Body of pancreas (tissue), 4 donors: ENCODE data around the gene DOCK4.

Experiments
- CTCF ChIP-seq, 7 experiments: fragments of 450-650 bp in 4 of 7; fragments of 200-600 bp in 3 of 7; sonication (generic) in 3 of 7; IDR thresholded peaks; one replicate each; pipeline ENCODE4 v1.5.1; 2016 to 2019; ENCODE audit warnings: antibody characterized with exemption in 7 of 7
- POLR2A ChIP-seq, 3 donors: fragments of 450-650 bp; IDR thresholded peaks; one replicate each; pipeline ENCODE4 v1.6.1; 2016; ENCODE audit warnings: antibody characterized with exemption in 3 of 3, mild to moderate bottlenecking in 2 of 3

DNA sequence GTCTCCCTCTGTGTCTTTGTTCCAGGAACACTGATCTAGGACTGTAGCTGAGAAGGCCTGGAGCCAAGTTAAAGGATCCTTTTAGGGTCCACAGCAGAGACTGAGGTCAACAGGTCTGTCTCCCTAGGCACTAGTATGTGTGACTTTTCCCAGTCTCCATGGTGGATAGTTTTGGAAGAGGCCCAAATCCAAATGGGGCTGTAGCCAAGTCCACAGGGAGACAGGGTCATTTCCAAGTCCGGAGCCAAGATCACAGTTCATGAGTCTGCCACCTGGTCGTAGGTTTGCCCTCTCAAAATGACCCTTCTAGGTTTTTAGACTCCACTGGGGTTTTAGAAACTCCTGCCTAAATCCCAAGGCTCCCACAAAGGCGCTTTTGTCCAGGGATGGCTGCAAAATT, 17.1 kb upstream of the DOCK4 start:
- TF ChIP-seq CTCF (IDR thresholded peaks at IDR 0.05) (no peak), POLR2A (IDR thresholded peaks at IDR 0.05) (no peak)
